ENCODE data around the gene KIF26B. TPM values are rescaled to one million over a fixed set of nuclear protein-coding genes. Genes with fewer than 3 reads are reported as not detected.
A peak's percentile ranks its signal among the peaks of the same experiment; 100 is the strongest.

The KIF26B gene
- total and polyA plus RNA-seq, 2 experiments from 2014 or later, result 2.5 to 8.0 TPM

GRCh38 chr1:245279346-245279745 lies 124.6 kb downstream of the KIF26B start:
- no peaks in the 10 kb centered on the region for H3K36me3 ChIP-seq (ENCODE audit: low read depth)
- H3K9me3 ChIP-seq (ENCODE audit: low read depth), result no peaks in the 10 kb centered on the region
- H3K4me1 ChIP-seq (ENCODE audit: insufficient read depth), result no peaks in the 10 kb centered on the region
- no peaks in the 10 kb centered on the region for H3K27me3 ChIP-seq (replicated peaks; ENCODE audit: insufficient read depth)
- H3K79me2 ChIP-seq (ENCODE audit: insufficient read depth), result peaks cover 5% of the 10 kb centered on the region; the same call in 1 of the 2 replicates
- H3F3A ChIP-seq (ENCODE audit: insufficient read depth), result no peaks in the 10 kb centered on the region
- TF ChIP-seq EZH2 (IDR thresholded peaks at IDR 0.05; ENCODE audit: insufficient read depth, poor library complexity, severe bottlenecking) (no peak), EZH2phosphoT487 (IDR thresholded peaks at IDR 0.05; ENCODE audit: insufficient read depth, low read depth) (no peak)
- WGBS, 2 experiments (ENCODE audit: low coverage in 1 of 2, low lambda C conversion rate in 2 of 2, missing lambda C conversion rate in 2 of 2), result 51 to 80% methylated on average over 4 of the region's 4 CpGs
- H3K4me2 ChIP-seq (ENCODE audit: unreplicated experiment), result no peak overlapping the region
- H3K9me2 ChIP-seq (ENCODE audit: insufficient read depth), result no peaks in the 10 kb centered on the region
- in situ Hi-C loops (cut with MboI), result no loop called here
- H3K9ac ChIP-seq, result no peak overlapping the region
- H2AFZ ChIP-seq, result no peak overlapping the region
- H4K20me1 ChIP-seq (ENCODE audit: insufficient read depth), result no peaks in the 10 kb centered on the region
- H3K27ac ChIP-seq, result no peak overlapping the region
- no peak for DNase-seq
- H3K4me3 ChIP-seq, result no peak overlapping the region

GRCh38 chr1:245283001-245283400 lies 128.2 kb downstream of the KIF26B start:
- no peaks in the 10 kb centered on the region for H3K4me1 ChIP-seq (ENCODE audit: insufficient read depth)
- WGBS, 2 experiments (ENCODE audit: low coverage in 1 of 2, low lambda C conversion rate in 2 of 2, missing lambda C conversion rate in 2 of 2), result 88% methylated on average over 11 to 12 of the region's 12 CpGs
- no peaks in the 10 kb centered on the region for H3K36me3 ChIP-seq (ENCODE audit: low read depth)
- H3K4me3 ChIP-seq, result no peak overlapping the region
- H3K9ac ChIP-seq, result no peak overlapping the region
- H3K9me3 ChIP-seq (ENCODE audit: low read depth), result no peaks in the 10 kb centered on the region
- no peaks in the 10 kb centered on the region for H3K79me2 ChIP-seq (ENCODE audit: insufficient read depth)
- H3K27me3 ChIP-seq (replicated peaks; ENCODE audit: insufficient read depth), result no peaks in the 10 kb centered on the region
- H3K27ac ChIP-seq, result no peak overlapping the region
- in situ Hi-C loops (cut with MboI), result no loop called here
- no peak for TF ChIP-seq EZH2phosphoT487 (IDR thresholded peaks at IDR 0.05; ENCODE audit: insufficient read depth, low read depth)
- no peak for TF ChIP-seq EZH2 (IDR thresholded peaks at IDR 0.05; ENCODE audit: insufficient read depth, poor library complexity, severe bottlenecking)
- no peaks in the 10 kb centered on the region for H3K9me2 ChIP-seq (ENCODE audit: insufficient read depth)
- no peak for DNase-seq
- H4K20me1 ChIP-seq (ENCODE audit: insufficient read depth), result no peaks in the 10 kb centered on the region
- no peaks in the 10 kb centered on the region for H3F3A ChIP-seq (ENCODE audit: insufficient read depth)
- H2AFZ ChIP-seq, result no peak overlapping the region
- no peak overlapping the region for H3K4me2 ChIP-seq (ENCODE audit: unreplicated experiment)

GRCh38 chr1:245285168-245285567 lies 130.4 kb downstream of the KIF26B start:
- 58 to 62% methylated on average over 4 of the region's 4 CpGs for WGBS, 2 experiments (ENCODE audit: low coverage in 1 of 2, low lambda C conversion rate in 2 of 2, missing lambda C conversion rate in 2 of 2)
- Histone ChIP-seq H3K79me2 (ENCODE audit: insufficient read depth) (no peaks in the 10 kb centered on the region), H3K36me3 (ENCODE audit: low read depth) (no peaks in the 10 kb centered on the region), H3K27ac (no peak overlapping the region), H4K20me1 (ENCODE audit: insufficient read depth) (no peaks in the 10 kb centered on the region), H3K4me2 (ENCODE audit: unreplicated experiment) (no peak overlapping the region), H3K27me3 (replicated peaks; ENCODE audit: insufficient read depth) (no peaks in the 10 kb centered on the region), H3K4me1 (ENCODE audit: insufficient read depth) (no peaks in the 10 kb centered on the region), H3K9me3 (ENCODE audit: low read depth) (no peaks in the 10 kb centered on the region), H3K9ac (no peak overlapping the region), H3F3A (ENCODE audit: insufficient read depth) (no peaks in the 10 kb centered on the region), H3K4me3 (no peak overlapping the region), H3K9me2 (ENCODE audit: insufficient read depth) (no peaks in the 10 kb centered on the region), H2AFZ (no peak overlapping the region)
- in situ Hi-C loops (cut with MboI), result no loop called here
- TF ChIP-seq EZH2 (IDR thresholded peaks at IDR 0.05; ENCODE audit: insufficient read depth, poor library complexity, severe bottlenecking) (no peak), EZH2phosphoT487 (IDR thresholded peaks at IDR 0.05; ENCODE audit: insufficient read depth, low read depth) (no peak)
- DNase-seq, result no peak

- no peaks in the 10 kb centered on the region for H3K27me3 ChIP-seq (replicated peaks; ENCODE audit: insufficient read depth)
- in situ Hi-C loops (cut with MboI), result no loop called here
- 17 to 22% methylated on average over 1 of the region's 1 CpG for WGBS, 2 experiments (ENCODE audit: low coverage in 1 of 2, low lambda C conversion rate in 2 of 2, missing lambda C conversion rate in 2 of 2)
- no peaks in the 10 kb centered on the region for H4K20me1 ChIP-seq (ENCODE audit: insufficient read depth)
- TF ChIP-seq EZH2phosphoT487 (IDR thresholded peaks at IDR 0.05; ENCODE audit: insufficient read depth, low read depth), result no peak
- no peak for TF ChIP-seq EZH2 (IDR thresholded peaks at IDR 0.05; ENCODE audit: insufficient read depth, poor library complexity, severe bottlenecking)
- H3F3A ChIP-seq (ENCODE audit: insufficient read depth), result no peaks in the 10 kb centered on the region
- H3K27ac ChIP-seq, result no peak overlapping the region
- H2AFZ ChIP-seq, result no peak overlapping the region
- H3K4me1 ChIP-seq (ENCODE audit: insufficient read depth), result no peaks in the 10 kb centered on the region
- H3K4me2 ChIP-seq (ENCODE audit: unreplicated experiment), result no peak overlapping the region
- H3K9me3 ChIP-seq (ENCODE audit: low read depth), result no peaks in the 10 kb centered on the region
- no peaks in the 10 kb centered on the region for H3K9me2 ChIP-seq (ENCODE audit: insufficient read depth)
- DNase-seq, result peak; percentile 28
- H3K9ac ChIP-seq, result no peak overlapping the region
- H3K79me2 ChIP-seq (ENCODE audit: insufficient read depth), result no peaks in the 10 kb centered on the region
- H3K36me3 ChIP-seq (ENCODE audit: low read depth), result no peaks in the 10 kb centered on the region
- H3K4me3 ChIP-seq, result no peak overlapping the region
Measured at GRCh38 chr1:245288796-245289195, 134.0 kb downstream of the KIF26B start.

- Histone ChIP-seq H3K27me3 (replicated peaks; ENCODE audit: insufficient read depth) (no peaks in the 10 kb centered on the region), H3K9ac (no peak overlapping the region), H3K9me3 (ENCODE audit: low read depth) (no peaks in the 10 kb centered on the region), H3K4me3 (no peak overlapping the region), H3K79me2 (ENCODE audit: insufficient read depth) (no peaks in the 10 kb centered on the region), H2AFZ (no peak overlapping the region), H3K4me1 (ENCODE audit: insufficient read depth) (no peaks in the 10 kb centered on the region), H3K9me2 (ENCODE audit: insufficient read depth) (no peaks in the 10 kb centered on the region), H4K20me1 (ENCODE audit: insufficient read depth) (no peaks in the 10 kb centered on the region), H3K4me2 (ENCODE audit: unreplicated experiment) (no peak overlapping the region), H3K27ac (no peak overlapping the region), H3F3A (ENCODE audit: insufficient read depth) (no peaks in the 10 kb centered on the region), H3K36me3 (ENCODE audit: low read depth) (no peaks in the 10 kb centered on the region)
- peak; percentile 9 for DNase-seq
- no peak for TF ChIP-seq EZH2 (IDR thresholded peaks at IDR 0.05; ENCODE audit: insufficient read depth, poor library complexity, severe bottlenecking)
- TF ChIP-seq EZH2phosphoT487 (IDR thresholded peaks at IDR 0.05; ENCODE audit: insufficient read depth, low read depth), result no peak
- WGBS, 2 experiments (ENCODE audit: low coverage in 1 of 2, low lambda C conversion rate in 2 of 2, missing lambda C conversion rate in 2 of 2), result 32 to 50% methylated on average over 1 of the region's 1 CpG
- in situ Hi-C loops (cut with MboI), result no loop called here
Measured at GRCh38 chr1:245290836-245291235, 136.1 kb downstream of the KIF26B start.

Data from GM23248 (cell line).